BLaER1 treated with 17β-estradiol and CSF1 and Interleukin-3, amounts not matched to agents 10 nM and 100 nM (cell line): ENCODE results near the gene HUWE1.

Source experiments
- H3K27ac ChIP-seq, 11 experiments: shearing (Covaris generic); formaldehyde crosslinking; 2 replicates each; pipeline ENCODE4 v1.8.1; 2022
- H3K27me3 ChIP-seq, 11 experiments: shearing (Covaris generic); formaldehyde crosslinking; 2 replicates each; pipeline ENCODE4 v1.8.1; 2022
- H3K36me3 ChIP-seq, 11 experiments: shearing (Covaris generic); formaldehyde crosslinking; 2 replicates each; pipeline ENCODE4 v1.8.1; 2022
- H3K4me1 ChIP-seq, 10 experiments: shearing (Covaris generic); formaldehyde crosslinking; 2 replicates each; pipeline ENCODE4 v1.8.1; 2022
- H3K4me2 ChIP-seq, 11 experiments: shearing (Covaris generic); formaldehyde crosslinking; 2 replicates each; pipeline ENCODE4 v1.8.1; 2022
- H3K4me3 ChIP-seq, 10 experiments: shearing (Covaris generic); formaldehyde crosslinking; 2 replicates each; pipeline ENCODE4 v1.8.1; 2022
- H3K9ac ChIP-seq, 11 experiments: shearing (Covaris generic); formaldehyde crosslinking; 2 replicates each; pipeline ENCODE4 v1.8.1; 2022
- H3K9me3 ChIP-seq, 11 experiments: shearing (Covaris generic); formaldehyde crosslinking; replicated peaks in 1 of 11; 2 replicates each; pipeline ENCODE4 v1.8.1; 2022
- H4K20me1 ChIP-seq, 11 experiments: shearing (Covaris generic); formaldehyde crosslinking; 2 replicates each; pipeline ENCODE4 v1.8.1; 2022
- Cebpa-rat ChIP-seq, 11 experiments: shearing (Covaris generic); IDR thresholded peaks; 2 replicates each; pipeline ENCODE4 v1.8.1; 2022

Gene HUWE1

GRCh38 chrX:53682885-53683555 is 3.5 kb downstream of the HUWE1 start:
- peaks cover 20 to 52% (median 47%) of the 10 kb centered on the region in 11 experiments; a peak in 20 of 22 replicates for H4K20me1 ChIP-seq
- H3K9ac ChIP-seq: peak overlapping the region; percentile 93 to 97 (median 95)
- H3K9me3 ChIP-seq: peaks cover 0 to 30% (median 10%) of the 10 kb centered on the region in 11 experiments; a peak in 10 of 22 replicates
- peak overlapping the region; percentile 92 to 97 (median 95) for H3K27ac ChIP-seq
- no peak for TF ChIP-seq Cebpa-rat (IDR thresholded peaks at IDR 0.05)
- H3K36me3 ChIP-seq: peaks cover 13 to 39% (median 31%) of the 10 kb centered on the region in 11 experiments; a peak in 20 of 22 replicates
- peak overlapping the region; percentile 56 to 76 (median 70) for H3K4me3 ChIP-seq
- peaks cover 0 to 14% (median 4%) of the 10 kb centered on the region in 10 experiments; a peak in 8 of 20 replicates for H3K4me1 ChIP-seq
- H3K27me3 ChIP-seq: peaks cover 4 to 44% (median 28%) of the 10 kb centered on the region in 11 experiments; a peak in 17 of 22 replicates
- peak overlapping the region; percentile 67 to 87 (median 81) for H3K4me2 ChIP-seq

- Histone ChIP-seq H3K36me3 (peaks cover 15 to 51% (median 40%) of the 10 kb centered on the region in 11 experiments; a peak in 20 of 22 replicates), H3K27ac (no peak overlapping the region), H3K4me3 (peak overlapping the region in 6 of 10 experiments; percentile 60 to 76 (median 71); a peak in 7 of 20 replicates), H3K4me2 (peak overlapping the region; percentile 20 to 87 (median 78); a peak in 17 of 22 replicates), H3K9ac (peak overlapping the region in 1 of 11 experiments; percentile 95; a peak in 1 of 22 replicates), H4K20me1 (peaks cover 31 to 64% (median 59%) of the 10 kb centered on the region in 11 experiments; a peak in 20 of 22 replicates), H3K9me3 (peaks cover 0 to 28% (median 10%) of the 10 kb centered on the region in 11 experiments; a peak in 10 of 22 replicates), H3K27me3 (peaks cover 8 to 54% (median 36%) of the 10 kb centered on the region in 11 experiments; a peak in 20 of 22 replicates), H3K4me1 (peaks cover 0 to 14% (median 4%) of the 10 kb centered on the region in 10 experiments; a peak in 7 of 20 replicates)
- TF ChIP-seq Cebpa-rat (IDR thresholded peaks at IDR 0.05): no peak
Measured at GRCh38 chrX:53681661-53682060, 4.9 kb downstream of the HUWE1 start.

GRCh38 chrX:53678667-53679066 is 7.9 kb downstream of the HUWE1 start:
- Histone ChIP-seq H3K9ac (no peak overlapping the region), H3K27ac (no peak overlapping the region), H3K36me3 (peaks cover 29 to 81% (median 58%) of the 10 kb centered on the region in 11 experiments; a peak in 20 of 22 replicates), H3K27me3 (peaks cover 18 to 84% (median 65%) of the 10 kb centered on the region in 11 experiments), H4K20me1 (peaks cover 58 to 94% (median 89%) of the 10 kb centered on the region in 11 experiments; a peak in 20 of 22 replicates), H3K4me2 (no peak overlapping the region), H3K4me1 (peaks cover 0 to 14% (median 4%) of the 10 kb centered on the region in 10 experiments; a peak in 7 of 20 replicates), H3K9me3 (peaks cover 0 to 13% (median 2%) of the 10 kb centered on the region in 11 experiments; a peak in 8 of 22 replicates), H3K4me3 (no peak overlapping the region)
- TF ChIP-seq Cebpa-rat (IDR thresholded peaks at IDR 0.05): no peak

GRCh38 chrX:53677286-53677685 is 9.2 kb downstream of the HUWE1 start:
- no peak for TF ChIP-seq Cebpa-rat (IDR thresholded peaks at IDR 0.05)
- Histone ChIP-seq H3K27me3 (peaks cover 28 to 94% (median 71%) of the 10 kb centered on the region in 11 experiments), H3K4me2 (no peak overlapping the region), H4K20me1 (peaks cover 53 to 99% (median 96%) of the 10 kb centered on the region in 11 experiments; a peak in 20 of 22 replicates), H3K4me3 (no peak overlapping the region), H3K9me3 (0 out of 22 replicates have a peak, but pooled peaks cover 0 to under 1% (median 0%) of the 10 kb centered on the region in 11 experiments), H3K4me1 (peaks cover 0 to 9% (median 3%) of the 10 kb centered on the region in 10 experiments; a peak in 7 of 20 replicates), H3K9ac (no peak overlapping the region), H3K36me3 (peaks cover 29 to 94% (median 61%) of the 10 kb centered on the region in 11 experiments; a peak in 20 of 22 replicates), H3K27ac (no peak overlapping the region)

DNA sequence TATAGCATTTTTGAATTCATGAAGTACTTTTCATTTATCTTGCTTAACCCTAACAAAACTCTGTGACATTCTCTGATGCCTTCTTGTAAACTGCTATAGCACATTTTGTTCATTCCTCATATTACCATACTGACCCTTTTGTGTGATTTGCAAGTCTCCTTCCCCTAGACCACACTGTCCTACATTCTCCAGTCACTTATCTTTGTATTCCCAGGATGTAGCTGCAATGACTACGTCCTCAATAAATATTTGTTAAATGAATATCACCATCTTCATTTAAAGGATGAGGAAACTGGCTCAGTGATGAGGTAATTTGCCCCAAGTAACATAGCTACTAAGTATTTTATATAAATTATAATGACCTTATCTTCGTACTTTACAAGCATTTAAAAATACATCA is 11.9 kb downstream of the HUWE1 start:
- H4K20me1 ChIP-seq: peaks cover 43 to 98% (median 69%) of the 10 kb centered on the region in 11 experiments; a peak in 20 of 22 replicates

GRCh38 chrX:53669258-53669657 is 17.3 kb downstream of the HUWE1 start:
- H3K4me2 ChIP-seq: no peak overlapping the region
- no peak overlapping the region for H3K4me3 ChIP-seq
- TF ChIP-seq Cebpa-rat (IDR thresholded peaks at IDR 0.05): no peak
- H3K9ac ChIP-seq: no peak overlapping the region
- H3K9me3 ChIP-seq: no peaks in the 10 kb centered on the region
- H3K36me3 ChIP-seq: peaks cover 13 to 100% (median 70%) of the 10 kb centered on the region in 11 experiments; a peak in 21 of 22 replicates
- peaks cover 19 to 95% (median 63%) of the 10 kb centered on the region in 11 experiments for H3K27me3 ChIP-seq
- H3K4me1 ChIP-seq: peaks cover 0 to 12% (median 0%) of the 10 kb centered on the region in 10 experiments; a peak in 1 of 20 replicates
- H3K27ac ChIP-seq: no peak overlapping the region
- peaks cover 48 to 99% (median 71%) of the 10 kb centered on the region in 11 experiments for H4K20me1 ChIP-seq

More for the DNA sequence above, 11.9 kb downstream of the HUWE1 start:
- Histone ChIP-seq H3K27ac (no peak overlapping the region), H3K4me2 (no peak overlapping the region), H3K27me3 (peaks cover 19 to 90% (median 62%) of the 10 kb centered on the region in 11 experiments), H3K9me3 (no peaks in the 10 kb centered on the region), H3K36me3 (peaks cover 22 to 98% (median 56%) of the 10 kb centered on the region in 11 experiments; a peak in 20 of 22 replicates), H3K4me1 (no peaks in the 10 kb centered on the region), H3K9ac (no peak overlapping the region), H3K4me3 (no peak overlapping the region)
- no peak for TF ChIP-seq Cebpa-rat (IDR thresholded peaks at IDR 0.05)

DNA sequence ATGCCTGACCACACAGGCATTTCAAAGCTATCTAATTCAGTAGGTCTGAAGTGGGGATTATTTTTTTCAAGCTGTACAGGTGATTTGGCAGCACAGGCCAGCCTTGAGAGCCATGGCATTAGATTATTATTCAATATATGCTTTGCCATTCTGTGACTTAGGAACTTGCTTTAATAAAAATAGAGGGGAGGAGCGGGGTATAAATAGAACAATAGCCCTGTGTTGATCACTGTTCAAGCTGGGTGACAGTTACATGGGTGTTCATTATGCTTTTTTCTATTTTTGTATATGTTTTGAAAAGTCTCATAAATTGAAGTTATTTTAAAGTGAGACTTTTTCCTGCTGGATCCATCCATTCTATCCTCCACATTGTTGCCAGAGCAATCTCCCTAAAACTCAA is 20.3 kb downstream of the HUWE1 start:
- no peak overlapping the region for H3K27ac ChIP-seq
- H4K20me1 ChIP-seq: peaks cover 48 to 100% (median 82%) of the 10 kb centered on the region in 11 experiments
- H3K36me3 ChIP-seq: peaks cover 22 to 100% (median 68%) of the 10 kb centered on the region in 11 experiments; a peak in 21 of 22 replicates
- H3K9me3 ChIP-seq: no peaks in the 10 kb centered on the region
- H3K4me3 ChIP-seq: no peak overlapping the region
- peaks cover 21 to 92% (median 69%) of the 10 kb centered on the region in 11 experiments for H3K27me3 ChIP-seq
- H3K4me1 ChIP-seq: peaks cover 0 to 12% (median 0%) of the 10 kb centered on the region in 10 experiments; a peak in 1 of 20 replicates
- no peak for TF ChIP-seq Cebpa-rat (IDR thresholded peaks at IDR 0.05)
- no peak overlapping the region for H3K9ac ChIP-seq
- no peak overlapping the region for H3K4me2 ChIP-seq

- H3K27ac ChIP-seq: no peak overlapping the region
- 0 out of 20 replicates have a peak, but pooled peaks cover 0 to 1% (median 0%) of the 10 kb centered on the region in 10 experiments for H3K4me1 ChIP-seq
- H3K27me3 ChIP-seq: peaks cover 41 to 95% (median 81%) of the 10 kb centered on the region in 11 experiments
- no peak overlapping the region for H3K4me3 ChIP-seq
- no peak for TF ChIP-seq Cebpa-rat (IDR thresholded peaks at IDR 0.05)
- H4K20me1 ChIP-seq: peaks cover 60 to 100% (median 93%) of the 10 kb centered on the region in 11 experiments
- peaks cover 11 to 72% (median 51%) of the 10 kb centered on the region in 11 experiments; a peak in 20 of 22 replicates for H3K36me3 ChIP-seq
- no peak overlapping the region for H3K4me2 ChIP-seq
- H3K9me3 ChIP-seq: peaks cover 0 to 6% (median 0%) of the 10 kb centered on the region in 11 experiments; a peak in 1 of 22 replicates
- no peak overlapping the region for H3K9ac ChIP-seq
Measured at GRCh38 chrX:53660004-53660403, 26.5 kb downstream of the HUWE1 start.
